B cell (primary cell): ENCODE measurements around the gene LRRC32.

Experiments used
- CTCF ChIP-seq: fragments of 200-600 bp; IDR thresholded peaks from one replicate; pipeline ENCODE4 v1.8.0; 2022; ENCODE audit warnings: antibody characterized with exemption, mild to moderate bottlenecking
- EZH2 ChIP-seq: IDR thresholded peaks from 2 replicates; pipeline ENCODE4 v1.6.1; 2012; ENCODE audit warnings: borderline replicate concordance, low read depth, mild to moderate bottlenecking, moderate library complexity, low read length; ENCODE audit not compliant: insufficient read depth, poor library complexity, severe bottlenecking

- TF ChIP-seq CTCF (no peak), EZH2 (no peak)
These were observed 48.0 kb downstream of the LRRC32 start for GRCh38 chr11:76622493-76623094.
